GM21619 (cell line): ENCODE measurements around the gene IGSF3.
"Not testable (repeated sequence)": the region's sequence is repeated elsewhere in the genome, so short reads cannot be mapped to it uniquely, and the experiment has no call there.

Experiments
- ATAC-seq: cut with Tn5 transposase; IDR thresholded peaks from one replicate; pipeline ENCODE4 v1.9.1; 2021; ENCODE audit not compliant: unreplicated experiment

IGSF3 gene

DNA sequence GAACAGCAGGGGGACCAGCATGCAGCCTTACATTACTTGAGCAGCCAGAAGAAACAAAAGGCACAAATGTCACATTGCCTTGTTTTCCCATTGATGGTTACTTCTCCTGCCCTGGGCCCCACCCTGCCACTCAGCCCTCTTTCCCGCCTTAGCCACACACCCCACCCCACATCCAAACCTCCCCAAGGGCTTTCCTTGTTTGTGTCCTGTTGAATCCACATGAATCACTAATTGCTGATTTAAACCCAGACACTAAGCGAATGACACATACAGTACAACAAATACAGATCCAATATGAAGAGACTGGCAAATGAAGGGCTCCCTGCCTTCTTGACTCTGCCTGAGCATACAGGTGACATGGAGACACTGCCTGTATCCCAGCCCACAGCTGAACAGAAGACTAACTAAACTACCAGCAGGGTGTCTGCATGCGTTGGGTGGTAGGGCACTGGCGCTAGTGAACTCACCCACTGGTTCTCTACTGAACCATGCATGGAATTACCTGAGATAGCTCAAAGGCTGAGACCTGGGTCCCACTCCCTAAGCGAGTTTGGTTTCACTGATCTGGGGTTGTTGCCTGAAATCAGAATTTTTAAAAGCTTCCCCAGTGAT, 3.1 kb downstream of the IGSF3 start:
- ATAC-seq, result no peak

DNA sequence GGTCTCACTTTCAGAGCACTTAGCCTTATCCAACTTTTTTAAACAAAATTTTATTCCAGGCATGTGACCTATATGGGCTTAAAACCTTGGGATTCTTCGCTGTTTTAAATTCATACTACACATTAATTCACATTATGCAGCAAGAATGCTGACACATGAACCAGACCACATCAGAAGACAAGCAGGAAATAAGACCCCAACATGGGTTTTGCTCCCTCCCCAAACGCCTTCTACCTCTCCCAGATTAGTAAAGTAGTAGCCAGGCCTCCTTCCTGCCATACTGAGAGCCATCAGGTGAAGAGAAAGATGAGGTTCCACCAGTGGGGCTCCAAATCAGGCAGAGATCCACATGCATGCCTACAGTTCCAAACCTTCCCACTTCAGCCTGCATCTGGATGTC, 3.7 kb downstream of the IGSF3 start:
- ATAC-seq, result no peak

DNA sequence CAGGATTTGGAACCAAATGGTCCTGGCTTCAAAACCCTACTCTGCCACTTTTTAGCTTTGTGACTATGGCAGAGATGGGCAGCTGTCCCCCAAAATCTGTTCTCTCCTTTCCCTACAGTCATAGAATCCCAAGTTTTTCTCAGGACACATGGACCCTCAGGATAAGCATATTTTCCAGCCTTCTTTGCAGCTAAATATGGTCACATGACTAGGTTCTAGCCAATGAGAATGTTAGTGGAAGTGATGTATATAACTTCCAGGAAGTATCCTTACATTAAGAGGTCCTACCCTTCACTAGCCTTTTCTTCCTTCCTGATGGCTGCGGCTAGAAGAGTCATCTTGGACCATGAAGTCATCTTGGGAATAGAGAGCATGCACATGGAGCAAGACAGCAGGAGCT, 5.9 kb downstream of the IGSF3 start:
- ATAC-seq, result no peak

DNA sequence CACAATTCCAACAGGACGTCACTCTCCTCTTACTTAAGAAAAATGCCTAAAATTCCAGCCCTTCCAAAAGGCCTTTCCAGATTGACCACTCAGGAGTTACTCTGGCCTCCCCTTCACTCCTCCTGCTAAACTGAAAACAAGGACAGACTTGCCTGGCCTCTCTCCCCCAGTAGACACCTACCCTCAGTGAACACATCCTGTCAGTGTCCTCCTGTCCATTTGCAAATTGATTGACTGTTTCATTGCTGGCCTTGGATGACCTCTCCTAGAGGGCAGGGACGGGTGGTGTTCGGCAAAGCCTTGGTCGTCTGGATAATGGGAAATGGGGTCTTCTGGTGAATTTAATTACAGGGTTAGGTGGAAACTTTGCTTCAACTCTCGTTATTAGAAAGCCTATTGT, 8.9 kb downstream of the IGSF3 start:
- ATAC-seq, result not testable (repeated sequence)

DNA sequence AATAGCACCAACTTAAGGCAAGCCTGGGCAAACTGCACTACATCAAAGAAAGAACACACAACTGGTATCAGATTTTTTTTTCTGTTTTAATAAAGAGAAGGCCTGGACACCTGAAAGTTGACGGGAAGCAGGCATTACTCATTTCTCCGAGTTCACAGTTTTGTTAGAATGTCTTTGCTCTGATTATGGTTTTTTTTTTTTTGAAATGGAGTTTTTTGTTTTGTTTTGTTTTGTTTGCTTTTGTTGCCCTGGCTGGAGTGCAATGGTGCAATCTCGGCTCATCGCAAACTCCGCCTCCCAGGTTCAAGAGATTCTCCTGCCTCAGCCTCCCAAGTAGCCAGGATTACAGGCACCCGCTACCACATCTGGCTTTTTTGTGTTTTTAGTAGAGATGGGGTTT, 9.7 kb downstream of the IGSF3 start:
- ATAC-seq, result not testable (repeated sequence)

DNA sequence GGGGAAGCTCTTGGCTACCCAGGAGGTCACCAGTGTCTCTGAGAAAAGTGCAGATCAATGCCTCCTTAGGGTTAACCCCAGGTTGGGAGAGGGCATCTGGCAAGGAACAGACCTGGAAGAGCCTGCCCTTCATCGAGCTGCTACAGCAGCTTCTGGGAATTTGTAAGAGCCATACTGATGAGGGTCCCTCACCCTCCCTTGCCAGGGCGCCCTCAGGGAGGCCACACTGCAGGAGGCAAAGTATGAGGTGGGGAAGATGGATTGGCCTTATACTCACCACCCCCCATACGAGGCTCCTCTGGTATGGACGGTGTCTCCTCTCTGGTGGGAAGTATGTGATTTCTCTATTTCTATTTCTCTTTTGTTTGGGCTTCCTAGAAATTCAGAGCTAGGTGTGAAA, 13.2 kb downstream of the IGSF3 start:
- ATAC-seq, result no peak

DNA sequence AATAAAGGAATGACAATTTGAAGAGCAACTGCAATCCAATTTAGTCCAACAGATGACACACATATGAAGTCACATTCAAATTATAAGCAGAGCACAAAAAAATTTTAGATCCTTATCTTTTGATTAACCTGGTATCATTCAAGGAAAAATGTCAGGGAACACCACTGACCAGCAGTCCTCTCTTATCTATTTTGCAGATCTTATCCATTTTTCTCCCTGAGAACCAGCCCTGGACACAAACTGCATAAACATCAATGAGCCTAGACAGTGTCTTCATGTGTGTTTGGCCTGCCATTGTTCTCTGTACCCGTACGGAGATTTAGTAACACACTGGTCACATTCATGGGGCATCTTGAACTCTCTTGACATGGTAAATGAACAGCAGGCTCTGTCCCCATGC, 14.9 kb downstream of the IGSF3 start:
- not testable (repeated sequence) for ATAC-seq

DNA sequence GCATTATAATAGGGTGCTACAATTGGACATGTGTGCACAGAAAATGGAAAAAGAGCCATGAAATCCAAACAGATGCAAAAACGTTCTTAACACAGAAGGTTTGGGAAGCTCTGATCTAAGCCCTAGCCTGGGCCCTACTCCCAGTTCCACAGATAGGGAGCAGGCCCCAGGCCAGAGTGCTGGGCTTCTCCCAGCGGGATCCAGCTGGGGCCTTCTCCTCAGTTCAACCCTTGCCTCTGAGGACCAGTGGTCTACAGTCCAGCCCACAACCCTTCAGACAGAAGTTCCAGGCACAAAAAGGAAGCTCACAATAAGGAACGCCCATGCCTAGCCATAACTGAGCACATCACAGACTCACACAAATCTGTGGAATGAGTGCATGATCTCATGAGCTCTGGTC, 16.8 kb downstream of the IGSF3 start:
- not testable (repeated sequence) for ATAC-seq

DNA sequence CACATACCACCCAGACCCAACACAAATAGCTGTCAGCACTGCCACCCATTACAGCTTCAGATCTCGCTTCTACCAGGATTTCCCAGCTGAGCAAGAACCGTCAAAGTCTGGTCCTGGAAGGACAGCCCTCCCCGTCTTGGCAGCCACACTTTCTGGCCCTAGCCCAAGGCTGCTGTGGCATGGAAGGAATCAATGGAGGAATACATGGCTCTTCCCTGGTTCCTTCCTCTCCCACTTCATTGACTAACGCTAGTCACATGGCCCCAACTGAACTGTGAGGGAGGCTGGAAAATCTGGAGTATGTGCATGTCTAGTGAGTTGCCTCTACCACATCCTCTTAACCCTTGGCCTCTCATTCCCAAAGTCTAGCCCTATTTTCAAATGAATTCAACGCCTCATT, 18.5 kb downstream of the IGSF3 start:
- ATAC-seq, result not testable (repeated sequence)

DNA sequence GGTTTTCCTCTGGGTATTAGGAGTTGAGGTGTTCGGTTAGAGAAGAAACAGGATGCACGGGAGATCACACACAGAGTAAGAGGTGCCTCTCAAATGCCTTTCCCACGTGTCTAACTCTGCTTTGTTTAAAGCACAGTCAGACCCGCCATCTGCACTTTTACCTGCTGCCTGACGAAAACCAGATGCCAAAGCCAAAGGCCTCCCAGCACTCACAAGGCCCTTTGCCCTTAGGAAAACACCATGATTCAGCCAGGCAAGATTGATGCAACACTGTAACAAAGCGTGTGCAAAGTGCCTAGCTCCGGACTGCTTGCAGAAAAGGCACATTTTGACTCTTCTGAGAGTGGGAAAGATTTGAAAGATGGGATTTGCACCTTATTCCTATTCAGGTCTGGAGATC, 19.2 kb downstream of the IGSF3 start:
- not testable (repeated sequence) for ATAC-seq

DNA sequence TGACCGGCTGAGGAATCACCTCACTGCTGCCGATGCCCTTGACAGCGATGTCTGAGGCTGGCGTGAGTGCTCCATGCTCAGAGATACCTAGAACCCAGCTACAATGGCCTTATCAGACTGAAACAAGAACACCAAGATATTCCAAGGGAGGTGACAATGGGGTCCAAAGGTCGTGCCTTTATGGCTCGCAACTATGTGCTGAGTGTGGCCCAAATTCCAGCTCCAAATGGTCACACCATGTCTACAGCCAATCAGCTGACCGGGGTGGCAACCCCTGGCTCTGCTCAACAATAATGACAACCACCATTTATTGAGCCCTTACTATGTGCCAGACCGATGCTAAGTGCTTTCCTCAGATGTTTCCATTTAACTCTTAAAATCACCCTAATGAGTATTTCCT, 20.3 kb downstream of the IGSF3 start:
- not testable (repeated sequence) for ATAC-seq

DNA sequence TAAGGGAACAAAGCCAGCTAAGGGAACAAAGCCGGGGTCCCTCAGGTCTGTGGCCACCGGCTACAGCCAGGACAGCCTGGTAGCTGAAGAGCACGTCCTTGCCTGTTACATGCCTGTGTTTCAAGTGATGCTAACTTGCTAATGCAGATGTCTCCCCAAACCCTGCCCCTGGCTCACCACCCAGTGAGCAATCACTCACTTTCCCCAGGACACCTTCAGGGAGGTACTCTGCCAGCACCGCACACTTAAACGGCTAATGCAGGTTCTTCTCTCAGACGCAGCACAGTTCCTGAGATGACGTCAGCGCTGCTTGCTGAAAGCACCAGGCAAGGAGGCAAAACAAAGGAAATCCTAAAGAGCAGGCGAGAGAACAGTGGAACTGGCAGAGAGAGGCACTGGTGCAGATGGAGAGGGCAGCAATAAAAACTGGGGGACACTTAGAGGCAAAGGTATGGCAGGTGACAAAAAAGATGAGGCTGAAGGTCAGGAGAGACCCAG, 20.8 kb downstream of the IGSF3 start:
- ATAC-seq, result not testable (repeated sequence)

DNA sequence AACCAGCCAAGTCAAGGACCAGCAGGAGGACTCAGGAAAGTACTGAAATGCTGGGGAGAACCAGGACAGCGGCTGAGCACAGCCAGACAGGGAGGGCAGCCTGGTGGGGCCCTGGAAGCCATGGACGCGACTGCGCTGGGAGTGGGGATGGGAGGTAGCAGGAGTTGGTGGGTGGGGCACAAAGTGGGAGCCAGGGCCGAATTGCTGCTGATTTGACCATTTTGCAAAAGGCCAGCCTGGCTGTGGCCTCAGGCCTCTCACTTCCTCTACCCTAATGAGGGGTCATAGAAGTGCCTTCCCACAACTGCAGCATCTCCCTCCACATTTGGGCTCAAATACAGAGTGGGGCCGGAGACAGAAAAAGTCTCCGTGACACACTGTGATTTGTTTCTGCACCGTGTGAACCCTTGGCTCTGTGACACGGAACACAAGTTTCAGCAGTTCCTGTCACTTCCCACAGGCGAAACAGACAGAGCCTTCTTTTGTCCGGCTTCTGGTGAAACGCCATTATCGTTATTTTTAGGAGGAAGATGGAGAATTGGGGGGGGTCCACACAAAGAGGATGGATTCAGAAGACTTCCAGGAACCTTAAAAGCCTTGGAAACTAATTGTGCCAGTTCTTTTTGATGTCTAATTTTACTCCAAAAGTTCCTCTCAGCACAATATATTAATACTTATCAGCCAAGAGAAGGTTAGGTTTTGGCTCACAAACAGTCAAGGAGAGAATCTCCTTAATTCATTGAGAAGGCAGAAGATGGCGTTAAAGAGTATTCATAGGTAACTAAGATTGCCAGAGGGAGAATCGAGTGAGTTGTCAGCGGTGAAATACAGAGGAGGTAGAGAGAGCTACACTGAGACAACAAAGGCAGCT, 21.5 kb downstream of the IGSF3 start:
- not testable (repeated sequence) for ATAC-seq

DNA sequence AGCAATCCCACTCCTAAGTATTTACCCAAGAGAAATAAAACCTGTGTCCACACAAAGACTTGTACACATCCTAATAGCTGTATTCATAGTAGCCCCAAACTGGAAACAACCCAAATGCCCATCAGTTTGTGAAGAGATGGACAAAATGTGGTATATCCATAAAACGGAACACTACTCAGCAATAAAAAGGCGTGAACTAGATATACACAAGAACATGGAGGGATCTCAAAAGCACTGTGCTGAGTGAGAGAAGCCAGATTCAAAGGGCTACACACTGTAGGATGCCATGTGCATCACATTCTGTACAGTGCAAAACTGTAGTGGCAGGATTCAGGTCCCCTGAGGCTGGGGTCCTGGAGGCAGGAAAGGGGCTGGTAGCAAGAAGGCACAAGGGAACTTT, 22.5 kb downstream of the IGSF3 start:
- not testable (repeated sequence) for ATAC-seq

DNA sequence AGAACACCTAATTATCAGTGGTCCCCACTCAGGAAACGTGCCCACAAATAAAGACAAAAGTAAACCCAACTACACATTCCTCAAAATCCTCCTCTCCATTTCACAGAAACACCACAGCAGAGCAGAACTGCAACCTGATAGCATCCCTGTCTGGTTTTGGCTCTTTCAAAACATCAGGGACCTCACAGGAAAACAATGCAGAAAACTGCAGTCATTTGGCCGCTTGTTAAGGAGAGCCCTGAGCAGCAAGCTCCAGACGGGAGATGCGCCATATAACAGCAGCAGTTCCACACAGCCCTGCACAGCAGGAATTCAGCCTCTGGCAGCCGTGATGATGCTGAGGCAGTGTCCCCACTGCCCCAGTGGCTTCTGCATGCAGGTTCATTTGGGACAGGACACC, 23.4 kb downstream of the IGSF3 start:
- ATAC-seq, result not testable (repeated sequence)

DNA sequence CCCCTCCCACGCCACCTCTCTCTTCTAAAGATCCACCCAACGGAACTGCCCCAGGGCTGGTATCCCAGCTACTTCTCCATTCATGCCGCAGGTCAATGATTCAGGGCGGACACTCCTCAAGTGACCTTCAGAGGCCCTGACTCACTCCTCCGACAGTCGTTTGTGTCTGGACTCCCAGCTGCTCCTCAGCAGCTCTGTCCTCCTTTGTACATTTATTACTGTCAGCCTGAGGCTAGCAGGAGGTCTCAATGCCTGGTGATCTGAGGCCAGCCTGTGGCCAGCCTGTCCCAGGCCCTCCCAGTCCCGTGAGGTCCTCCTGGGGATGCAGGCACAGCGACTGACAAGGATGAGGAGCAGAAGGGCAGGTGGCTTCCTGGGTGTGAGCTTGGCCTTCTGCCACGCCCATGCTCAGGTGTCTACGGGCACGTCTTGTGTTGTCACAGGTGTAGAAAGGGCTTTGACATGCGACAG, 24.2 kb downstream of the IGSF3 start:
- not testable (repeated sequence) for ATAC-seq

DNA sequence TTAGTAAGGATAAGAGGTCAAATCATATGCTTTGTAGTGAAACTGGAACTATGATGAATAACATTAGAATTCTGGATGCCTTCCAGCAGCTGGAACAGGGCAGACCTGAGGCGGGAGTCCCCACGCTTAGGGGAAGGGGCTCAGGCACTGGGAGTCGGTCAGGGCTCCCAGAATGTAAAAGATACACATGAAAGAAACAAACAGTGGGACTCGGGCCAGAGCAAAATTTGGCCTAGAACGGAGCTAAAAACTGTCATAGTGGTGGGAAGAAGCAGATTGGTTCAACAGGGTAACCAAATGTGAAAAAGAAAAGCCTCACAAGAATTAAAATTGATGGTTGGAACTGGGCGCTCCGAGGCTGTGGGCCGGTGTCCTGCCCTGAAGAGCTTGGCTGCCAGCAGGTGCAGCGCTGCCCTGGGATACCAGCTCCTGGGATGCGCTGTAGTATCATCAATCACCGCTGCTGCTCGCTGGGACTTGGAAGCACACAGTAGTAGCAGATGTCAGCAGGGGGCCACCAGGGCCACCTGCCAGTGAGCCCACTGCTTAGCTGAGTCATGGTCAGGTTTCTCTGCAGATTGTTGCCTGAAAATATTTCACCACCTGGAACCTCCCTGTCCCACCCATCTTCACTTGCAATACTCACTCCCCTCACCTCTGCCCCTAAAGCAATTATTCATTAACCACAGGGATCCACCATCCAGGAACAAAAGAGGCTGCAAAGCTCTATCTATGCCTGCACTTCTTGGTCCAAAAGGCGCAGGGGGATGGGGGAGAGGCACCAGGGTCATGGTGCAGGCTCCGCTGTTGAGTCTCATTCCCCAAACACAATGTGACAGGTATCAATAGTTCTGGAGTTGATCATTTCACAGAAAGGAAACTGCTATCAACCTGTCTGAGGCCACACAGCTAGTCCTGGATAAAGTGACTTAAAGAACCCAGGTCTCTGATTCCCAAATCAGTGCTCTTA, 24.9 kb downstream of the IGSF3 start:
- ATAC-seq, result not testable (repeated sequence)

DNA sequence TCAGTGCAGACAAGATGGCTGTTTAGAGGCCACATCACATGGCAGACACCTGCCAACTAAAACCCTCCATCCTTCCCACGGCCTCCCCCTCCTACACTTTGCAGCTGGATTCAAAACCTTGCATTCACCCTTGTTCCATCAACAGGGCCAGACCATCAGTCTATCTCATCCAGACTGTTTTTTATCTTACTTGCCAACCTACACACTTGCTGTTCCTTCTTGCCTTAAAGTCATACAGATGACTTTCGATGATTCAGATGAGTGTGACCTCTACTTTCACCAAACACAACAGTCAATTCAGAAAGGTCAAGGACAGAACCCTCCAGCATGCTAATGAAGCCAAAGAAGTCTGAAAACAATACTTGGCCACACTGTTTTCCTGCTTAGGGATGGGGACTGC, 29.9 kb downstream of the IGSF3 start:
- not testable (repeated sequence) for ATAC-seq

DNA sequence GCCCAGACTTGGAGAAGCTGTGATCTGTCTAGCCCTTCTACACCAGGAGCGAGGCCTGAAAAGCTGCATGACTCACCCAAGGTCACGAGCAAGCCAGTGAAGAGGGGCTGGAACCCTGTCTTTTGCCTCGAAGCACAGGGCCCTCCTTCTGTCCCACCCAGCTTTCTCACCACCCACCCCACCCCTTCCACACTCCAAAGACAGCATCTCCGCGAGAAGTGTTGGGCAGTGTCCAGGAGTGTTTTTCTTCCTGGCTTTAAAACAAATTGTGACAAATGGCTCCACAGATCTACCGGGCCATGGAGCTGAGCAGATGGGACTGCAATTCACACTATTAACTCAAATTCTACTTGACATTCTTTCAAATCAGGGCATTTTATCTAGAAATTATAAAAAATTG, 30.9 kb downstream of the IGSF3 start:
- ATAC-seq, result not testable (repeated sequence)

DNA sequence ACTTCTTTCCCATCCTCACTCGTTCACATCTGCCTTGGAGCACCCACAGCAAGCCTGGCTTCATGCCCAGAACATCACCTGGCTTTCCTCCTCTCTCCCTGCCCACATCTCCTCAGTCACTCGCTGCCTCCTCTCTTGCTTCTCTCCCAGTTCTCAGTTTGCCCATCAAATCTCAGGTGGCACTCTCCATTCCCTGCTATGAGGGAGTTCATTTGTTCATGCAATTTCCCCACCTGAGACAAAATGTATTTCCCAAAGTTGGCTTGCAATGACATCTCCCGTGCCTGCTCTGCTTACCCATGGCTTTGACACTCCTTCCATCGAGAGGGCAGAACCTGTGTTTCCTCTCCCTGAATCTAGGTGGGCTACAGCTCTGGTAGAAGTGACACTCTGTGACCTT, 33.1 kb downstream of the IGSF3 start:
- ATAC-seq, result not testable (repeated sequence)
